D341Med (cell line): Measurements from ENCODE around the gene PDGFRA.
A peak's percentile ranks its signal among the peaks of the same experiment; 100 is the strongest.

Experiments
- DNase-seq: peaks from one replicate; pipeline ENCODE4 v3.0.0; 2012; ENCODE audit warnings: low spot score

PDGFRA gene

GRCh38 chr4:54228961-54229501, at the start of gene PDGFRA:
PDGFRA (plus strand) TSS chr4:54229293; CDS start chr4:54258769, 29,476 bp downstream.
- DNase-seq: no peak

- no peak for DNase-seq
These were observed 44.5 kb upstream of the PDGFRA start for GRCh38 chr4:54184581-54184980.

- no peak for DNase-seq
These were observed 43.9 kb upstream of the PDGFRA start for GRCh38 chr4:54185044-54185780.

DNA sequence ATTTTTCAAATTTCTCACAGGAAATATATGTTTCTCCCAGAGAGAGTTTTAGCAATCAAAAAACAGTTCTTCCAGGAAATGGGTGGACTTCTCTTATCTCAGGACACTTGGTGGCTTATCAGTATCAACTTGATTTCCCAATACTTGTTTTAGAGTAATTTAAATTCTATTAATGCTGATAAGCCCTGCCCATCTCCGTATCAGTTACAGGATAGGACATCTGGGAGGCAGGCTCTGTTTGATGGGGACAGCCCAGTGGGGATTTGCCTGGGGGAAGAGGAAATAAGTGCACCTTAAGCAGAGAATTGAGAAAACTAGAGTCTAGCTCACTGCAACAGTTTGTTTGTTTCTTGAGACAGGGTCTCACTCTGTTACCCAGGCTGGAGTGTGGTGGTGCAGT, 43.2 kb upstream of the PDGFRA start:
- no peak for DNase-seq

GRCh38 chr4:54186371-54186770, 42.7 kb upstream of the PDGFRA start:
- no peak for DNase-seq

- no peak for DNase-seq
These were observed 41.9 kb upstream of the PDGFRA start for GRCh38 chr4:54187148-54187547.

DNA sequence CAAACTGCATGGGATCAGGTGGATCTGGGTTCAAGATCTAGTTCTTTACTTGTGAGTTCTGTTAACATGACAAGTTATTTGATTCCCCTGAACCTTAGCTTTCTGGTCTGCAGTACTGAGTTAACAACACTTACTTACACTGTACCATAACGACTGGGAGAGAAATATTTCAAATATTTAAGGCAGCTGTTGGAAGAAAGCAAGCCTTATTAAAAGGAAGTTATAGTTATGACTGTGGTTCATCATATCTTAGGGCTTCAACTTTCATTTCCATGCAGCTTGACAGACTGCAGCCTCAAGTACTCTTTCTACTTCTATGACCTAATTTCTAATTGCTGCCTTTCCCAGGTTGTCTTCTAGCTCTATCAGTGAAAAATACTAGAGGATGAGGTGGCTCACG, 40.0 kb upstream of the PDGFRA start:
- no peak for DNase-seq

DNA sequence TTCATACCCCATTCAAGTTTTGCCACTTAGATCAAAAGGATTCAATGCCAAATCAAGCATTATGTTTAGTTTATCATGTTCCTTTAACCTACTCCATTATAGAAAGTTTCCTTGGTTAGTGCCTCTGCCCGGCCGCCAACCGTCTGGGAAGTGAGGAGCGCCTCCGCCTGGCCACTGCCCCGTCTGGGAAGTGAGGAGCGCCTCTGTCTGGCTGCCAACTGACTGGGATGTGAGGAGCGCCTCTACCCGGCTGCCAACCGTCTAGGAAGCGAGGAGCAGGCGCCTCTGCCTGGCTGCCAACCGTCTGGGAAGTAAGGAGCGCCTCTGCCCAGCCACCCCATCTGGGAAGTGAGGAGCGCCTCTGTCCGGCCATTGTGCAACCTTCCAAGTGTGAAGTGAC, 36.3 kb upstream of the PDGFRA start:
- no peak for DNase-seq

- DNase-seq: no peak
These were observed 31.2 kb upstream of the PDGFRA start for GRCh38 chr4:54197926-54198325.

GRCh38 chr4:54199919-54200318, 29.2 kb upstream of the PDGFRA start:
- no peak for DNase-seq

DNA sequence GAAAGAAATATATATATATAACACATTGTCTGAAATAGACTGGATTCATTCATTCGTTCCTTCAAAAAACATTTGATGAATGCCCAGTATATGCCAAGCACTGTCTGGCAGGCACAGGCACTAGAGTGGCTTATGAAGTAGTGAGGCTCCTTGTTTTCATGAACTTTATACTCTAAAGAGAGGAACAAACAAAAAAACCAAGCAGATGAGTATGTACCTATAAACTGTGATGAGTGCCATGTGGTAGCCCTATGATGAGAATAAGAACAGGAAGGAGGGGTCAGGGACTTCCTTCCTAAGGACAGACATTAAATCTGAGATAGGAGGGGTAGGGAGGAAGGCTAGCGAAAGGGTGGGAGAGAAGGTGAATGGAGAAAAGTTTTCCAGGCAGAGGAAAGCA, 19.5 kb upstream of the PDGFRA start:
- DNase-seq: no peak

DNA sequence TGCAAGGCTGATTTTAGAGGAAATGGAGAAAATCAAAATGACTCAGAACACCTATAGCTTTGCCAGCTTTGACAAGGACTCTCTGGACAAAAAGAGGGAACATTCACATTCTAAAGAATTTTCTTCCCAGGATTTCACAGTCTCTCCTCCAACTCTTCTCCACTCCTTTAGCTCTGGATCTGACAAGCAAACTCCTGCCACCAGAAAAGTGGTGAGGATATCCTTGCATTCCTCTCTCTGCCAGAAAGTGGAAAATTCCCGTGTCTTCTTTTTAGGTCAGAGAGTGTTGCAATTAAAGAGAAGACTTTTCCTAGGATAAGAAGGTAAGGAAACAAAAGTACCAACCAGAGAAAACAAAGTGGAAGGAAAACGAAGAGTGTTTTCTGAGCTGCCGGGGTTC, 16.1 kb upstream of the PDGFRA start:
- no peak for DNase-seq

GRCh38 chr4:54213761-54214160, 15.3 kb upstream of the PDGFRA start:
- DNase-seq: no peak

- no peak for DNase-seq
These were observed 13.6 kb upstream of the PDGFRA start for GRCh38 chr4:54215379-54216077.

- peak; percentile 82 for DNase-seq
These were observed 11.2 kb upstream of the PDGFRA start for GRCh38 chr4:54217642-54218495.

GRCh38 chr4:54218736-54219135, 10.4 kb upstream of the PDGFRA start:
- no peak for DNase-seq

DNA sequence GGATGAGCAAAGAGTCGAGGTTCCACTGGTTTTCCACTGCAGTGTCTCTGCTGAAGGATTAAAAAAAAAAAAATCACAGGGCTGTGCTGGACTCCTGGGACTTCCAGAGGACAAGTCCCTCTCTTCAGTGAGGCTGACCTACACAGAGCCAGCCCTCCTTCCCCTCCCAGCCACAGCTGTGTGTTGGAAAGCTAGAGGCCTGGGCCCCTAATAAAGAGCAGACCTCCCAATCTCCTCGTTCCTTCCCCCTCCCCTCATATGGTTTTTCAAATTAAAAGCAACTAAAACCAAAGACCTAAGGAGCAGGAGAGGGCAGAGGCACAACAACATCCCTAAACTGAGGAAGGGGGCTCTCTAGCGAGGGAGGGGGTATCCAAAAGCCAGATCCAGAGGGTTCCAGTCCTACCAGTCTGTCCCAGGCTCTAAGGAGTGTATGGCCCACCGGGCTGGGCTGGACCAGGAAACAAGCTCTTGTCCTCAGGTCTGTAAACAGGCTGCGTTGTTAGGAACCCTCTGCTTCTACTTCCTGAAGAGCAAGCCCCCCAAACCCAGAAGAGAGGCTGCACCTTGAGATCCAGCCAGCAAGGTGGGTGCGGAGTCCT, 4.0 kb upstream of the PDGFRA start:
- DNase-seq: no peak

DNA sequence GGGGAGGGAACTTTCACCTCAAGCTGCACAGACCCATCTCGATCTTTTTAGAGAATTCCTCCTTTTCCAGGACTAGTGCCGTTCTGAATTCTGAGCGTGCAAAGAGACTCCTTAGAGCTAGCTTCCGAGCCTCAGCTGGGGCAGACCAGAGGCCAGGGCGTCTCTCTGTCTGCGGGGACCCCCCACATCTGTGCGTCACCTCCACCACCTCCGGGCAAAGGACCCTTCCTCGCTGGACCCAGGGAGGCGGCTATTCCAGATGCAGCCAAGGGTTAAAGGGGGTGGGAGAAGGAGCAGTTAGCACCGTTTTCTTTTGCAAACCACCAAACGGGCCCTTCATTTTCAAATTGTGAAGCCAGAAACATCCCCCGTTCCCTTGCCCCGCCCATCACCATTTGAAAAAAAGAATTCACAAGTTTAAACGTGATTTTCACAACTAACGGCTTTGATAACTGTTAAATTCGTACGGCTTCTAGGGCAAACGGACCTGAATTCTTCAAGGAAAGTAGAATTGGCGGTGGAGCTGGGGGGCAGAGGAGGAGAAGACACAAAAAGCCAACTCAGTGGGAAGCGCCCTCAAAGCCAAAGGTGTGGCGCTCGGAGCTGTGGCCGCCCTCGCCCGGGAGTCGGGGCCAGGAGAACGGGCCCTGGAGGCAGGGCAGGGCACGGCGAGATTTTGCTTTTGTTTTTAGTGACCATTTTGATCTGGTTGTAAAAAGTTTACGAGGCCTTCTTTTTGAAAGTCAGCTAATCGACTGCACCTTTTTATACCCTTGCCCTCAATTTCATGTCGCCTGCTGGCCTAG, 3.3 kb upstream of the PDGFRA start:
- DNase-seq: peak; percentile 45

- peak; percentile 25 for DNase-seq
These were observed 2.5 kb upstream of the PDGFRA start for GRCh38 chr4:54226404-54227255.
